B cell (primary cell): ENCODE measurements around the gene ZNF319. TPM values are rescaled to one million over a fixed set of nuclear protein-coding genes. Genes with fewer than 3 reads are reported as not detected.

Experiments used
- ATAC-seq: fragments of 200-7000 bp; cut with Tn5 transposase; one replicate; pipeline ENCODE4 v1.10.0; 2021; ENCODE audit warnings: low read depth, mild to moderate bottlenecking, moderate number of reproducible peaks, moderate library complexity
- CTCF ChIA-PET: fragments of 350-600 bp; sonication (Branson Sonifier 250); formaldehyde crosslinking; loops from one replicate; lab custom pipeline; 2021; ENCODE audit warnings: antibody characterized with exemption, inconsistent platforms; lab: Charles Lee
- POLR2A ChIA-PET: fragments of 350-600 bp; sonication (Branson Sonifier 250); formaldehyde crosslinking; loops from one replicate; lab custom pipeline; 2021; ENCODE audit warnings: antibody characterized with exemption; lab: Charles Lee
- DNase-seq: peaks from one replicate; pipeline ENCODE4 v3.0.0; 2013
- H2AFZ ChIP-seq: 2 replicates; pipeline ENCODE4 v1.6.1; 2012; ENCODE audit warnings: mild to moderate bottlenecking, low read depth, low read length; ENCODE audit not compliant: insufficient read depth, poor library complexity, severe bottlenecking
- H3K27ac ChIP-seq, 2 donors: 1 replicate in 1 of 2; 2 replicates in 1 of 2; pipeline ENCODE4 v1.5.1; 2012 to 2013; ENCODE audit warnings: low read length in 2 of 2, mild to moderate bottlenecking in 2 of 2, moderate library complexity in 1 of 2
- H3K27me3 ChIP-seq, 4 experiments: fragments of 200-600 bp in 1 of 4; sonication (generic) in 1 of 4; replicated peaks in 1 of 4; 1 replicate in 2 of 4; 2 replicates in 2 of 4; pipeline versions ENCODE4 v1.6.1 to v1.7.0; 2013 to 2016; ENCODE audit warnings: low read length in 3 of 4, mild to moderate bottlenecking in 2 of 4, mixed read lengths in 1 of 4, moderate library complexity in 1 of 4; ENCODE audit not compliant: insufficient read depth in 4 of 4, control insufficient read depth in 3 of 4; ENCODE audit errors: control extremely low read depth in 1 of 4
- H3K36me3 ChIP-seq, 2 experiments: replicated peaks in 1 of 2; 1 replicate in 1 of 2; 2 replicates in 1 of 2; pipeline versions ENCODE4 v1.6.1 to v1.7.1; 2013; ENCODE audit warnings: low read length in 1 of 2; ENCODE audit not compliant: insufficient read depth in 2 of 2, control insufficient read depth in 1 of 2; ENCODE audit errors: control extremely low read depth in 1 of 2, extremely low read depth in 1 of 2
- H3K4me1 ChIP-seq, 2 donors: fragments of 200-600 bp in 1 of 2; sonication (generic) in 1 of 2; 1 replicate in 1 of 2; 2 replicates in 1 of 2; pipeline versions ENCODE4 v1.5.1 to v1.6.1; 2013 to 2017; ENCODE audit warnings: low read length in 2 of 2; ENCODE audit not compliant: control insufficient read depth in 2 of 2, insufficient read depth in 2 of 2
- H3K4me2 ChIP-seq: replicated peaks from 2 replicates; pipeline ENCODE3; 2012; ENCODE audit warnings: mild to moderate bottlenecking, low read depth, low read length; ENCODE audit not compliant: poor library complexity, severe bottlenecking
- H3K4me3 ChIP-seq, 5 experiments: fragments of 200-600 bp in 1 of 5; sonication (generic) in 1 of 5; 1 replicate in 3 of 5; 2 replicates in 2 of 5; pipeline versions ENCODE4 v1.5.1 to v1.7.0; 2011 to 2016; ENCODE audit warnings: low read length in 4 of 5, mild to moderate bottlenecking in 4 of 5, low read depth in 2 of 5, control low read depth in 1 of 5, moderate library complexity in 1 of 5; ENCODE audit not compliant: insufficient read depth in 1 of 5; ENCODE audit errors: control extremely low read depth in 1 of 5, extremely low read depth in 1 of 5
- H3K79me2 ChIP-seq: fragments of 200-600 bp; sonication (generic); one replicate; pipeline ENCODE4 v1.6.0; 2016; ENCODE audit warnings: low read length; ENCODE audit not compliant: control insufficient read depth, insufficient read depth
- H3K9ac ChIP-seq: fragments of 200-600 bp; sonication (generic); 2 replicates; pipeline ENCODE4 v1.6.1; 2017; ENCODE audit warnings: mild to moderate bottlenecking, low read length, moderate library complexity
- H3K9me3 ChIP-seq, 3 donors: one replicate each; pipeline versions ENCODE4 v1.6.1 to v1.7.1; 2013; ENCODE audit warnings: low read length in 2 of 3; ENCODE audit not compliant: control insufficient read depth in 2 of 3, insufficient read depth in 1 of 3; ENCODE audit errors: control extremely low read depth in 1 of 3
- H4K20me1 ChIP-seq: 2 replicates; pipeline ENCODE4 v1.6.0; 2012; ENCODE audit warnings: mild to moderate bottlenecking, low read length; ENCODE audit not compliant: insufficient read depth, control insufficient read depth, poor library complexity, severe bottlenecking
- H3K27ac Mint-ChIP-seq: one replicate; pipeline ENCODE4 v1.8.0; 2021; ENCODE audit warnings: mixed read lengths
- H3K27me3 Mint-ChIP-seq: one replicate; pipeline ENCODE4 v1.8.0; 2021; ENCODE audit warnings: mixed read lengths
- H3K4me1 Mint-ChIP-seq: one replicate; pipeline ENCODE4 v1.8.0; 2021; ENCODE audit warnings: mixed read lengths
- H3K4me3 Mint-ChIP-seq: one replicate; pipeline ENCODE4 v1.8.0; 2021; ENCODE audit warnings: mixed read lengths
- H3K9me3 Mint-ChIP-seq: one replicate; pipeline ENCODE4 v1.8.0; 2022; ENCODE audit warnings: mixed read lengths; ENCODE audit not compliant: insufficient read depth
- EZH2 ChIP-seq: IDR thresholded peaks from 2 replicates; pipeline ENCODE4 v1.6.1; 2012; ENCODE audit warnings: borderline replicate concordance, low read depth, mild to moderate bottlenecking, moderate library complexity, low read length; ENCODE audit not compliant: insufficient read depth, poor library complexity, severe bottlenecking
- WGBS: methylation state at CpG from one replicate; pipeline ENCODE4 v1.1.5; 2013; ENCODE audit warnings: missing lambda C conversion rate; ENCODE audit not compliant: insufficient coverage; 5-methylcytosine and 5-hydroxymethylcytosine counted together
- intact Hi-C: fragments of 100-400 bp; cut with micrococcal nuclease; formaldehyde crosslinking; loops from one replicate; pipeline ENCODE4 v1.10.0; 2022
- polyA plus RNA-seq: library from polyadenylated mRNA; depleted of rRNA; stranded (reverse); fragments of >200 nt; gene quantifications from 2 replicates; pipeline ENCODE4 v1.2.3, GENCODE V29; 2012
- total RNA-seq, 2 donors: library from RNA; stranded (reverse); fragments of 120-200 nt in 1 of 2; gene quantifications; 1 replicate in 1 of 2; 2 replicates in 1 of 2; pipeline versions ENCODE4 v1.2.3 to v1.2.4, GENCODE V29; 2013 to 2022
- TF ChIP-seq, protein P1 (sequence below): fragments of 200-600 bp; IDR thresholded peaks from one replicate; pipeline ENCODE4 v1.8.0; 2022; ENCODE audit warnings: antibody characterized with exemption, mild to moderate bottlenecking

Gene ZNF319
- total and polyA plus RNA-seq, 2 donors (not counting 1 experiment from before 2014, with no cell fraction given) = 12.4 to 15.1 TPM

- H3K4me1 Mint-ChIP-seq = peaks cover 18% of the 10 kb centered on the region
- peak overlapping the region; percentile 93 for H3K4me3 Mint-ChIP-seq
- DNase-seq = no peak
- no peak for TF ChIP-seq EZH2
- TF ChIP-seq, protein P1, sequence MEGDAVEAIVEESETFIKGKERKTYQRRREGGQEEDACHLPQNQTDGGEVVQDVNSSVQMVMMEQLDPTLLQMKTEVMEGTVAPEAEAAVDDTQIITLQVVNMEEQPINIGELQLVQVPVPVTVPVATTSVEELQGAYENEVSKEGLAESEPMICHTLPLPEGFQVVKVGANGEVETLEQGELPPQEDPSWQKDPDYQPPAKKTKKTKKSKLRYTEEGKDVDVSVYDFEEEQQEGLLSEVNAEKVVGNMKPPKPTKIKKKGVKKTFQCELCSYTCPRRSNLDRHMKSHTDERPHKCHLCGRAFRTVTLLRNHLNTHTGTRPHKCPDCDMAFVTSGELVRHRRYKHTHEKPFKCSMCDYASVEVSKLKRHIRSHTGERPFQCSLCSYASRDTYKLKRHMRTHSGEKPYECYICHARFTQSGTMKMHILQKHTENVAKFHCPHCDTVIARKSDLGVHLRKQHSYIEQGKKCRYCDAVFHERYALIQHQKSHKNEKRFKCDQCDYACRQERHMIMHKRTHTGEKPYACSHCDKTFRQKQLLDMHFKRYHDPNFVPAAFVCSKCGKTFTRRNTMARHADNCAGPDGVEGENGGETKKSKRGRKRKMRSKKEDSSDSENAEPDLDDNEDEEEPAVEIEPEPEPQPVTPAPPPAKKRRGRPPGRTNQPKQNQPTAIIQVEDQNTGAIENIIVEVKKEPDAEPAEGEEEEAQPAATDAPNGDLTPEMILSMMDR = no peak
- peak overlapping the region; percentile 95 for H3K4me2 ChIP-seq
- no peaks in the 10 kb centered on the region for H4K20me1 ChIP-seq
- H3K79me2 ChIP-seq = no peaks in the 10 kb centered on the region
- intact Hi-C loops = loop anchor here (1.0 kb wide), 2 partner anchors 16 to 144 kb away; partner anchors contain the start of genes CFAP20 and USB1
- peak overlapping the region; percentile 78 for H3K27ac Mint-ChIP-seq
- peaks cover 0 to 14% (median 6%) of the 10 kb centered on the region in 4 experiments for H3K27me3 ChIP-seq
- 38% methylated on average over 48 of the region's 62 CpGs for WGBS
- no peak overlapping the region for H3K27ac ChIP-seq
- no peaks in the 10 kb centered on the region for H3K9me3 Mint-ChIP-seq
- peak overlapping the region; percentile 76 for H3K9ac ChIP-seq
- H3K4me1 ChIP-seq = peaks cover 7 to 16% of the 10 kb centered on the region in 2 donors
- peak overlapping the region; percentile 86 for H2AFZ ChIP-seq
- ChIA-PET CTCF (interaction anchor here (1.3 kb wide), 1 partner anchor 14 kb away, joined by 4 read pairs; the partner anchor contains the start of gene ZNF319), POLR2A (interaction anchor here (0.7 kb wide), 1 partner anchor 183 kb away, joined by 14 read pairs; no protein-coding TSS in a partner anchor)
- peaks cover 0 to 10% (median 0%) of the 10 kb centered on the region in 3 donors for H3K9me3 ChIP-seq
- peaks cover 5% of the 10 kb centered on the region for H3K27me3 Mint-ChIP-seq
- H3K4me3 ChIP-seq = peak overlapping the region in 4 of 5 experiments; percentile 57 to 69 (median 64)
- no peaks in the 10 kb centered on the region for H3K36me3 ChIP-seq
- ATAC-seq = peak; percentile 44
These were observed 15.0 kb downstream of the ZNF319 start for GRCh38 chr16:57985204-57986181.
